GM12873 (cell line): Measurements from ENCODE around the gene SLC11A1.

Source experiments
- TF ChIP-seq, protein P1 (sequence below): IDR thresholded peaks from 2 replicates; pipeline ENCODE4 v1.5.1; 2012; ENCODE audit warnings: low read depth, mild to moderate bottlenecking, moderate library complexity, low read length, control low read depth; ENCODE audit not compliant: insufficient read depth; ENCODE audit errors: missing control alignments

The SLC11A1 gene

DNA sequence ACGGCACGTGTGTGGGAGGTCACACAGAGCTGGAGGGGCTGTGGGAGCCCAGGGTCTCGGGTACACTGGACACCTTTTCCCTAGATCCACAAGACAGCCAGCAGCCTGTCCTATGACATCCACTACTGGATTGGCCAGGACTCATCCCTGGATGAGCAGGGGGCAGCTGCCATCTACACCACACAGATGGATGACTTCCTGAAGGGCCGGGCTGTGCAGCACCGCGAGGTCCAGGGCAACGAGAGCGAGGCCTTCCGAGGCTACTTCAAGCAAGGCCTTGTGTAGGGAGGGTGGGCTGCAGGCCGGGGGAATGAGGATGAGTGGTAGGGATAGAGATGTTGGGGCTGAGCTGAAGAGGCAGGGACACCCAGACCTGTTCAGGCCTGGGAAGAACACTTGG is 43.5 kb downstream of the SLC11A1 start:
- TF ChIP-seq, protein P1, sequence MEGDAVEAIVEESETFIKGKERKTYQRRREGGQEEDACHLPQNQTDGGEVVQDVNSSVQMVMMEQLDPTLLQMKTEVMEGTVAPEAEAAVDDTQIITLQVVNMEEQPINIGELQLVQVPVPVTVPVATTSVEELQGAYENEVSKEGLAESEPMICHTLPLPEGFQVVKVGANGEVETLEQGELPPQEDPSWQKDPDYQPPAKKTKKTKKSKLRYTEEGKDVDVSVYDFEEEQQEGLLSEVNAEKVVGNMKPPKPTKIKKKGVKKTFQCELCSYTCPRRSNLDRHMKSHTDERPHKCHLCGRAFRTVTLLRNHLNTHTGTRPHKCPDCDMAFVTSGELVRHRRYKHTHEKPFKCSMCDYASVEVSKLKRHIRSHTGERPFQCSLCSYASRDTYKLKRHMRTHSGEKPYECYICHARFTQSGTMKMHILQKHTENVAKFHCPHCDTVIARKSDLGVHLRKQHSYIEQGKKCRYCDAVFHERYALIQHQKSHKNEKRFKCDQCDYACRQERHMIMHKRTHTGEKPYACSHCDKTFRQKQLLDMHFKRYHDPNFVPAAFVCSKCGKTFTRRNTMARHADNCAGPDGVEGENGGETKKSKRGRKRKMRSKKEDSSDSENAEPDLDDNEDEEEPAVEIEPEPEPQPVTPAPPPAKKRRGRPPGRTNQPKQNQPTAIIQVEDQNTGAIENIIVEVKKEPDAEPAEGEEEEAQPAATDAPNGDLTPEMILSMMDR = no peak

DNA sequence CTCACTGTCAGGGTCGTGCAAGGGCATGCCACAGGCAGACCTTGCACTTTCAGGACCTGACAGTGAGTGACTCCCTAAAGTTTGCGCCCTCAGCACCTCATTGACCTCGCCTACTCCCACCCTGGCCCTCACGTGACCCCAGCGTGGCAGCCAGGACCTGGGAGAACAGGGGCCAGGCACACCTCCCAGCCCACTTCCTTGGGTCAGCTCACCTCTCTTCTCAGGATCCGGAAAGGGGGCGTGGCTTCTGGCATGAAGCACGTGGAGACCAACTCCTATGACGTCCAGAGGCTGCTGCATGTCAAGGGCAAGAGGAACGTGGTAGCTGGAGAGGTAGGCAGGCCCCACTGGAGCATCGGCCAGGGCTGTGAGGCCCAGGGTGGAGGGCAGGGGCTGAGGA is 45.7 kb downstream of the SLC11A1 start:
- TF ChIP-seq, protein P1 = no peak

DNA sequence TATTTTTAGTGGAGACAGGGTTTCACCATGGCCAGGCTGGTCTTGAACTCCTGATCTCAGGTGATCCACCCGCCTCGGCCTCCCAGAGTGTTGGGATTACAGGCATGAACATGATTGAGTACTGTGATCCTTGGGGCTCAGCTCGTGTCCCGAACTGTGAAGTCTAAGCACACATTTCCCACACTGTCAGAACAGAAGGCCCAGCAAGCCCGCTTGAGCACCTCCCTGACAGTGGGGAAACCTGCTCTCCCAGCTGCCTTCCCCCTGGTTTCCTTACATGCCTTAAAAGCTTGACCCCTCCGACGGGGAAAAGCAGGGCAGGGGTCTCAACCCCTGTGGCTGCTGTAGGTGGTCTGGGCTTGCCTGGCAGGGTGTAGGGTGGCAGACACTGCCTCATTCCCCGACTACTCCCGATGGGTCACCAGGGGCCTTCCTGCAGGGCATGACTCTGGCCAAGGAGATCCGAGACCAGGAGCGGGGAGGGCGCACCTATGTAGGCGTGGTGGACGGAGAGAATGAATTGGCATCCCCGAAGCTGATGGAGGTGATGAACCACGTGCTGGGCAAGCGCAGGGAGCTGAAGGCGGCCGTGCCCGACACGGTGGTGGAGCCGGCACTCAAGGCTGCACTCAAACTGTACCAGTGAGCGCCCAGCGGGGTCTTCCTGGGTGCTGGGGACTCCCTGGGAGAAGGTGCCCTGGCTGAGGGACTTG is 46.9 kb downstream of the SLC11A1 start:
- TF ChIP-seq, protein P1 = no peak

DNA sequence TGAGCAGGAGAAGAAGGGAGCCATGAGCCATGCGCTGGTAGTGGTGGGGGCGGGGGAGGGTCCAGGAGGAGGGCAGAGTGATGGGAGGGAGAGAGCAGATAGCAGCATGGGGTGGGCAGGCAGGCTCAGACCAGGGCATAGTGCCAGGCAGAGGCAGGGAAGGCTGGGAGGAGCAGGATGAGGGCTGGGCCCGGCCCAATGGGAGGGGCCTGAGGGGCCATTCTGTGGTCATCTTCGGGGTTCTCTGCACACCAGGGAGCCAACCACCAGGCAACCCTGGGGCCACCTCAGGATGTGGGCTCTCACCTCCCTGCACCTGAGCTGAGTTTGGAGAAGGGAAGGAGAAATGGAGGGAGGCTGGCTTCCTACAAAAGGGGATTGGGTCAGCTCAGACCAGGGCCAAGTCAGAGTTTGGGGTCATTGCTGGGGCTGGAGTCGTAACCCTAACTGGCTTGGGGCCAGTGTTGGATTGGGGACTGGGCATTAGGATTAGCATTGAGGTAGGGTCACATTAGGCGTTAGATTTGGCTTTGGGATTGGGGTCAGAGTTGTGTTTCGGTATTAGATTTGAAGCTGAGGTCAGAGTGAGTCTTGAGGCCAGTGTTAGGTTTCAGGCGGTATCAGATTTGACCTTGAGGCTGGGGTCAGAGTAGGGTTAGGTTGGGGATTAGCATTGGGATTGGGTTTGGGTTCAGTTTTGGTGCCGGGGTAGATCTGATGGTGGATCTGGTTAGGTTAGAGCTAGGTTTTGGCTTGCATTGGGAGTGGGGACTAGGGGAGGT is 48.0 kb downstream of the SLC11A1 start:
- TF ChIP-seq, protein P1 = no peak

DNA sequence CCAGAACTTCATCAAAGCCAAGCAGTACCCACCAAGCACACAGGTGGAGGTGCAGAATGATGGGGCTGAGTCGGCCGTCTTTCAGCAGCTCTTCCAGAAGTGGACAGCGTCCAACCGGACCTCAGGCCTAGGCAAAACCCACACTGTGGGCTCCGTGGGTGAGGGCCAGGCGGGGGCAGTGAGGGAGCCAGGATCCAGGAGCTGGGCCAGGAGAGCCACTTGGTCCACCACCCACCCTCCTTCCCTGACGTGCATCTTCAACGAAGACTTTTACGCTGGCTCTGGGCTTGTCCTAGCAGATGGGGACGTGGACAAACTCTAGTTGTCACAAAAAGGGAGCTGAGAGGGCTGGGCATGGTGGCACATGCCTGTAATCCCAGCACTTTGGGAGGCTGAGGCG is 48.6 kb downstream of the SLC11A1 start:
- TF ChIP-seq, protein P1 = no peak

DNA sequence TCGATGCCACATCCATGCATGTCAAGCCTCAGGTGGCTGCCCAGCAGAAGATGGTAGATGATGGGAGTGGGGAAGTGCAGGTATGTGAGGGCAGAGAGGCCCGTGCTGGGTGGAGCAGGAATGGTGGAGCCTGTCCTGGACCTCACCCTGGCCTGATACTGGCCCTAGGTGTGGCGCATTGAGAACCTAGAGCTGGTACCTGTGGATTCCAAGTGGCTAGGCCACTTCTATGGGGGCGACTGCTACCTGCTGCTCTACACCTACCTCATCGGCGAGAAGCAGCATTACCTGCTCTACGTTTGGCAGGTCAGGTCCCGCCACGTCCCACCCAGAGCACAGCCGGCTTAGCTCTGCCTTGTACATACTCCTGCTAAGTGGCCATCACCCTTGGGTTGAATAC is 49.8 kb downstream of the SLC11A1 start:
- TF ChIP-seq, protein P1 = no peak

DNA sequence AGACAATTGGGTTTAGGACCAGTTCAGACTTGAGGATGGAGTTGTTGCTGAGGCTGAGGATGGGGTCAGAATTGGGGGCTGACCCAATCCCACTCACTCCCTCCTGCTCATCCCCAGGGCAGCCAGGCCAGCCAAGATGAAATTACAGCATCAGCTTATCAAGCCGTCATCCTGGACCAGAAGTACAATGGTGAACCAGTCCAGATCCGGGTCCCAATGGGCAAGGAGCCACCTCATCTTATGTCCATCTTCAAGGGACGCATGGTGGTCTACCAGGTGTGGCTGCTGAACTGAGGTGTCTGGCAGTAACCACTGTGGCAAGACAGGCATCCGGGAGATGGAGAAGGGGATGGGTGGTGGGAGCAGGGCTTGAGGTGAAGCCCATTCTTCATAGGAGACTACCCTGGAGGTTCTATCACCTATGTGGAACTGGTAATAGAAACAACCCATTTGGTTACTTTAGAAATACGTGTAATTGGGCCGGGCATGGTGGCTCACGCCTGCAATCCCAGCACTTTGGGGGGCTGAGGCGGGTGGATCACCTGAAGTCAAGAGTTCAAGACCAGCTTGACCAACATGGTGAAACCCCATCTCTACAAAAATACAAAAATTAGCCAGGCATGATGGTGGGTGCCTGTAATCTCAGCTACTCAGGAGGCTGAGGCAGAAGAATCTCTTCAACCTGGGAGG is 50.7 kb downstream of the SLC11A1 start:
- TF ChIP-seq, protein P1 = no peak
